HT-29 (cell line): ENCODE data around the gene IL27RA. TPM values are rescaled to one million over a fixed set of nuclear protein-coding genes. Genes with fewer than 3 reads are reported as not detected.

ENCODE experiments used
- DNase-seq: peaks from one replicate; pipeline ENCODE4 v3.0.0-alpha.2; 2015; ENCODE audit warnings: low spot score
- total RNA-seq: library from RNA; depleted of rRNA; stranded (reverse); fragments of >200 nt; shearing (Covaris generic); gene quantifications from 2 replicates; pipeline ENCODE4 v1.2.3, GENCODE V29; 2014

IL27RA gene
- total RNA-seq, 1 experiment from 2014 or later: 0.10 TPM

GRCh38 chr19:14085309-14085995 is 53.9 kb downstream of the IL27RA start, which contains the start of gene C19orf67:
Gene C19orf67, minus strand, starts transcription at chr19:14085783. Its CDS starts 156 bp downstream, at chr19:14085627.
- DNase-seq: no peak

DNA sequence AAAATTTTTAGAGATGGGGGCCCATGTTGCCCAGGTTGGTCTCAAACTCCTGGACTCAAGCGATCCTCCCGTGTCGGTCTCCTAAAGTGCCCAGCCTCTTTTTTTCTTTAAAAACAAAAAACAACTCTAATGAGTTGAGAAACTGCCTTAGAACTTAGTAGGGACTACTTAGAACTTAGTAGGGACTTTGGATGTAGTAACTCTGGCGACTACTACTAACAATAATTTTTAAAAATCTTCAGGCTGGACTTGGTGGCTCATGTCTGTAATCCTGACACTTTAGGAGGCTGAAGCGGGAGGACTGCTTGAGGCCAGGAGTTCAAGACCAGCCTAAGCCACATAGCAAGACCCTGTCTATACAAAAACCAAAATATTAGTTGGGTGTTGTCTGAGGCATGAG is 54.5 kb downstream of the IL27RA start:
- no peak for DNase-seq

DNA sequence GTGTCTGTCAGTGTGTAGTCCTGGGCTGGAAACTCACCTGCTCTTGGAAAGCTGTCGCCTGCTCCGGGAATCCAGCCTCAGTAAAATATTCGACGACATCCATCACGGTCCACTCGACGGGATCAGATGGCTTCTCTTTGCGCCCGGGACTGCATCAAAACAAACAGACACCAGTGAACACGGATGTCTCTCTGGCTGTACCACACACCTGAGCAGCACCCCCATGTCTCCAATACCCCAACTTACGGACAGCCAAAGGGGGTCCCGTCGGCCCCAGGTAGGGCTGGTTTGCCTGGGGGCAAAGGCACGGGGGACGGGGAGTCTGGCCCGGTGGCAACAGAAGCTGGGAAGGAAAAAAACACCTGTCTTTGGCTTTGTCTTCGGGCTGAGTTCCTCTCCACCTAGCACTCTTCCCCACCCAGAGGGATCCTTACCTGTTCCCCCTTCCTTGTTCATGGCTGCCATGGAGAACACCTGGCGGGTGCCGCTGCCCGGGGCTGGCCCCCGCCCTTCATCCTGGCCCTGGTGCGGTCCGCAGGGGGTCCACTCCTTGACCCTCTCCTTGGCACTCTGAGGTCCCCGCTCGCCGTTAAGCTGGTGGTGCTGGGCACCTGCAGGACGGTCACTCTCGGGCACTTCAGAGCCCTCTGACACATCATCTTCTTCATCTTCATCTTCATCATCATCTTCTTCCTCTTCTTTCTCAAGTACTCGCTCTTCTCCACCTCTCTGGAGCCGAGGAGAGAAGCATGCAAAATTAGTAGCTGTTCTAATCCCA is 57.3 kb downstream of the IL27RA start:
- DNase-seq: no peak

- DNase-seq: no peak
Observed at GRCh38 chr19:14089412-14089661, 57.8 kb downstream of the IL27RA start.

DNA sequence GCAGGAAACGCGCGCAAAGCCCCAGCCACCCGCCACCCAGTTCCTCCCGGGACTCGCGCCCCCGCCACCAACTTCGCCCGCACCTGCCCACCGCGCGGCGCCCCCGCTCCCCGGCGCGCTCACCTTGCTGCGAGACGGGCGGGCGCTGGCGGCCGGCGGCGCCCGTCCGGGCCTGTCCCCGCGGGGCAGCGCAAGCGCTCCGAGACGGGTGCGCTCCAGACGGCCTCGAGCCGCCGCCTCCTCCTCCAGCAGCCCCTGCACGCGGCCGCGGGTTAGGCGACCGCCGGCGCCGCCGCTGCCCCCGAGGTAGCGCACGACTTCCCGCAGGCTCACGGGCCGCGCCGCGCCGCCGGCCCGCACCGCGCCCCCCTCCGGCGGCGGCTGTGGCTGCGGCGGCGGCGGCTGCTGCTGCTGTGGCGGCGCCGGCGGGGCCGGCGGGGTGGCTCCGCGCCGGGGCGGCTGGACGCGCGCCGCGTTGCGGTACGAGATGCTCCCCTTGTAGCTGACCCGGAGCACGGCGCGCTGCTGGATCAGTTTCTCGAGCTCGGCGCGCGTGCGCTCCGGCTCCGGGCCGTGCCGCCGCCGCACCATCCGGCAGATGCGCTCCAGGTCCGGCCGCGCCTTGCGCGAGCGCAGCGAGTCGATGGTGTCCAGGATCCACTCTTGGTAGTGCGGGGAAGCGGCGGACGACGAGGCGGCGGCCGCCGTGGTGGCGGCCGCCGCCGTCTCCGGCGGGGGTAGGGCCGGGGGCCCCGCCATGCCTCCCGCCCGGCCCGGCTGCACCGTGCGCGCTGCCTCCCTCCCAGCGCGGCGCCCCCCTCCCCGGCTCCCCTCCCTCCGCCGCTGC is 58.3 kb downstream of the IL27RA start:
- DNase-seq: peak; percentile 43

- peak; percentile 60 for DNase-seq
Observed at GRCh38 chr19:14090509-14091080, 59.0 kb downstream of the IL27RA start, which contains the start of gene SAMD1. Gene SAMD1, minus strand, starts transcription at chr19:14090751.

- DNase-seq: peak; percentile 47
Observed at GRCh38 chr19:14091081-14091812, 59.7 kb downstream of the IL27RA start.

GRCh38 chr19:14091813-14092462 is 60.4 kb downstream of the IL27RA start:
- DNase-seq: no peak

- no peak for DNase-seq
Observed at GRCh38 chr19:14093117-14093823, 61.7 kb downstream of the IL27RA start.

GRCh38 chr19:14094854-14095253 is 63.3 kb downstream of the IL27RA start:
- DNase-seq: no peak

DNA sequence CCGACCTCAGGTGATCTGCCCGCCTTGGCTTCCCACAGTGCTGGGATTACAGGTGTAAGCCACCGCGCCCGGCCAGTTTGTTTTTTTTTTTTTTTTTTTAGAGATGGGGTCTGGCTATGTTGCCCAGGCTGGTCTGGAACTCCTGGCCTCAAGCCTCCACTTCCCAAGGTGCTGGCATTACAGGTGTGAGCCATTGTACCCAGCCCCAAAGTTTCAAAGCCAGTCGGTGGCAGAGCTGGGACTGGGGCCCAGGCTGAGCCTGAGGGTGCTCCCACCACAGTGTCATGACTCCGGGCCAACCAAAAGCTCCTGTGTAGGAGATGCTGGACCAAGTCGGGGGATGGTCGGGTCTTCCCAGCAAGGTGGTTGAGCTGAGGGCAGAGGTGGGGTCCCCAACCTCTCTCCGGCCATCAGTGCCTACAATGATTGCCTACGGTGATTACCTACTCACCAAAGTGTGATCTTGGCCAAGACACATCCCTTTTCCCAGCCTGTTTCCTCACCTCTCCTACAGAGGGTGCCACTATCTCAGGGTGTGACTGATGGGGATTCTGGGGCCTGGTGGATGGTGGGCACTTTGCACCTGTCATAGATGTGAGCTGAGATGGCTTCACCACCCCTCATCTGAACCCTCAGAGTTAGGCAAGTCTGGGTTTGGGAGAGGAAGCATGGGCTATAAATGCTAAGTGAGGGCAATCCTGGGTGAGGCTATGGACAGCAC is 64.9 kb downstream of the IL27RA start:
- DNase-seq: no peak

GRCh38 chr19:14097532-14098151 is 66.1 kb downstream of the IL27RA start:
- DNase-seq: no peak

DNA sequence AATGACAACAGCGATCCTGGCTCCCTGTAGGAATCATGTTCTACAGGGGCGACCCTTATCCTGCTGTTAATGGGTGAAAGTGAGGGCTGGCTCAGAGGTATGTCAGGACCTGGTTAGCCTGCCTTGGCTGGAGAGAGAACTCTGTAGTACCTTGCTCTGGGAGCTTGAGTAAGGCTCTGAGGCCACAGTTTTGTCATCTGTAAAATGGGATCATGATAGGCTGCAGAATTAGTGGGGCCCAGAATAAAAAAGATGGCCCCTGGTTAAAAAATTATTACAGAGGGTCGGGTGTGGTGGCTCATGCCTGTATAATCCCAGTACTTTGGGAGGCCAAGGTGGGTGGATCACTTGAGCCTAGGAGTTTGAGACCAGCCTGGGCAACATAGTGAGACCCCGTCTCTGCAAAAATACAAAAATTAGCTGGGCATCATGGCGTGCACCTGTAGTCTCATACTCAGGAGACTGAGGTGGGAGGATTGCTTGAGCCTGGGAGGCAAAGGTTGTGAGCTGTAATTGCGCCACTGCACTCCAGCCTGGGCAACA is 69.5 kb downstream of the IL27RA start:
- DNase-seq: no peak

DNA sequence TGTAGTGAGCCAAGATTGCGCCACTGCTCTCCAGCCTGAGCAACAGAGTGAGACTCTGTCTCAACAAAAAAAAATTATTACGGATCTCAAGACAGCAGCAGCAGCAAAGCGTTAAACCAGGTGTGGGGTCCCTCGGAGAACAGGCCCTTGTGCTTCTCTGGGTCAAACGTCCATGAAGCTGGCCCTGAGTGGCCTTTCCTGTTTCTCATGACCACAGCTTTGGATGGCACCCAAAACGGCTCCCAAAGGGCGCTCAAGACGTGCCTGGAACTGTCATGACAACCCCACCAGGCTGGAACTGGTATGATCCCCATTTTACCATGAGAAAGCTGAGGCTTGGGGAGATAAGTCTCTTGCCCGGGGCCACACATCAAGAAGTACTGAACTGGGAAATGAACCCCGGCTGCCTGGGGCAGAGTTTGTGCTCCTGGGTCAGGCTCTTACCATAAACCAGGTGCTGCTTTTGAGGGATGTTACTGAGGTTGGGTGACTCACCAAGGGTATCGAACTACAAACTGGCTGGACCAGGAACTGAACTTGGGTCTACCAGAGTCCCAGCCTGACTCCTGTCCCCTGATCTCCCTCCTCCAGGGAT is 70.6 kb downstream of the IL27RA start:
- DNase-seq: no peak

GRCh38 chr19:14102756-14103155 is 71.2 kb downstream of the IL27RA start:
- no peak for DNase-seq
